Measurements from ENCODE around the gene COL12A1. TPM values are rescaled to one million over a fixed set of nuclear protein-coding genes. Genes with fewer than 3 reads are reported as not detected.
A peak's percentile ranks its signal among the peaks of the same experiment; 100 is the strongest.

Gene COL12A1
- total RNA-seq, 1 experiment from 2014 or later = 1.9 TPM

DNA sequence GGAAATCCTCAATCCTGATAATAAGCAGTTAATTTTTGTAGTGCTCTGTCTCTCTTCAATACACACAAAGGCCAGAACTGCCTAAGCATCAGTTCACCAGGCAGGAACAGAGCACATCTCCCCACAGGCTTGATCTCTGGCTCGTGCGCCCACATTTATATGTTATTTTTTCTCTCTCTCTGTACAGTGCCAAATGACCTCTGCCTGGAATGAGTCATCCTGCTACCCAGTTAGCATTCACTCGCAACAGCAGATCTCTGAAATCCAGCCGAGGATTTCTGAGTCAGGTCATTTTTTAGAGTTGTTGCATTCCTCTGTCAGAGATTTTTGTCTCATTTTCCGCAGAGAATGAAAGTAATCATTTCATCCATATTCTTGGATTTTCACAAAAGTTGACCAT, 107.1 kb downstream of the COL12A1 start:
- no peak for DNase-seq
- Histone ChIP-seq H3K4me3 (ENCODE audit: insufficient read depth, low read depth, low read length) (no peak overlapping the region), H3K36me3 (replicated peaks; ENCODE audit: control insufficient read depth, insufficient read depth, low read length) (no peaks in the 10 kb centered on the region), H3K27me3 (ENCODE audit: control insufficient read depth, insufficient read depth, low read length) (no peaks in the 10 kb centered on the region)

DNA sequence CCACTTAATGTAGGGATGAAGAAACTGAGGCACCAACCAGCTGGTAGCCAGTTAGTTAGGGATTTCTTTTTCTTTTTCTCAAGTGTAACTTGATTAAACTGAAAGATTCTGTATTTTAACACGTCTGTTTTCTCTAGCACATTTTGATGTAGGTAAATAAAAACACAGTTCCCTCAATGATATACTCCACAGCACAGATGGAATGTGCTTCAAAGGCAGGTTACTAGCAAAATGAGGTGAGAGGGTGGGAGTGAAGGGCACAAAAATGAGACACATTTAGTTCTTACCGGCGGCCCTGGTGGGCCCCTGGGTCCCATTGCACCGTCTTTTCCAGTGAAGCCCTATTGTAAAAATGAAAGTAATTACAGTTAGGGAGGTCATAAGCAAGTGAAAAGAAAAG, 108.9 kb downstream of the COL12A1 start:
- Histone ChIP-seq H3K27me3 (ENCODE audit: control insufficient read depth, insufficient read depth, low read length) (no peaks in the 10 kb centered on the region), H3K4me3 (ENCODE audit: insufficient read depth, low read depth, low read length) (no peak overlapping the region), H3K36me3 (replicated peaks; ENCODE audit: control insufficient read depth, insufficient read depth, low read length) (no peaks in the 10 kb centered on the region)
- DNase-seq = peak; percentile 29

GRCh38 chr6:75094614-75095200, 111.1 kb downstream of the COL12A1 start:
- Histone ChIP-seq H3K27me3 (ENCODE audit: control insufficient read depth, insufficient read depth, low read length) (no peaks in the 10 kb centered on the region), H3K36me3 (replicated peaks; ENCODE audit: control insufficient read depth, insufficient read depth, low read length) (no peaks in the 10 kb centered on the region), H3K4me3 (ENCODE audit: insufficient read depth, low read depth, low read length) (no peak overlapping the region)
- DNase-seq = no peak

- no peak for DNase-seq
- H3K4me3 ChIP-seq (ENCODE audit: insufficient read depth, low read depth, low read length) = no peak overlapping the region
- H3K36me3 ChIP-seq (replicated peaks; ENCODE audit: control insufficient read depth, insufficient read depth, low read length) = no peaks in the 10 kb centered on the region
- no peaks in the 10 kb centered on the region for H3K27me3 ChIP-seq (ENCODE audit: control insufficient read depth, insufficient read depth, low read length)
Observed at GRCh38 chr6:75091467-75092190, 114.2 kb downstream of the COL12A1 start.

DNA sequence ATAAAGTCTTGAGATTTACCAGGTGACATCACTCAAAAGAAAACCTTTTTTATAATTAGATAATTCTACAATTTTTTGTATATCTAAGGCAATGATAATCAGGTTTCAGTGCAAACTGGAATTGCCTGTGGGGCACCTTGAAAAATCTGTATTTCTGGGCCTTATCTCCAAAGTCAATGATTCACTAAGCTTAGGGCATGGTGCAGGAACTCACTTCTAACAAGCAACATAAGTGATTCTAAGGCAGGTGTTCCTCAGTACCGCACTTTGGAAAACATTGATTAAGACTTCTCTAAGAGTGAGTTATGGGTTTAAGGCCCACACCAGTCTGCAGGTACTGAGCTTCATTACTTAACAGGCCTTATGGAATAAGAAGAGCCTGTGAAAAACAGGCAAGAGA, 115.3 kb downstream of the COL12A1 start:
- Histone ChIP-seq H3K4me3 (ENCODE audit: insufficient read depth, low read depth, low read length) (no peak overlapping the region), H3K36me3 (replicated peaks; ENCODE audit: control insufficient read depth, insufficient read depth, low read length) (no peaks in the 10 kb centered on the region), H3K27me3 (ENCODE audit: control insufficient read depth, insufficient read depth, low read length) (no peaks in the 10 kb centered on the region)
- no peak for DNase-seq

- peak; percentile 41 for DNase-seq
- Histone ChIP-seq H3K4me3 (ENCODE audit: insufficient read depth, low read depth, low read length) (no peak overlapping the region), H3K27me3 (ENCODE audit: control insufficient read depth, insufficient read depth, low read length) (0 out of 2 replicates have a peak, but pooled peaks cover under 1% of the 10 kb centered on the region), H3K36me3 (replicated peaks; ENCODE audit: control insufficient read depth, insufficient read depth, low read length) (no peaks in the 10 kb centered on the region)
Observed at GRCh38 chr6:75089921-75090320, 115.9 kb downstream of the COL12A1 start.

- no peak for DNase-seq
- H3K36me3 ChIP-seq (replicated peaks; ENCODE audit: control insufficient read depth, insufficient read depth, low read length) = no peaks in the 10 kb centered on the region
Observed at GRCh38 chr6:75089151-75089897, 116.5 kb downstream of the COL12A1 start.

DNA sequence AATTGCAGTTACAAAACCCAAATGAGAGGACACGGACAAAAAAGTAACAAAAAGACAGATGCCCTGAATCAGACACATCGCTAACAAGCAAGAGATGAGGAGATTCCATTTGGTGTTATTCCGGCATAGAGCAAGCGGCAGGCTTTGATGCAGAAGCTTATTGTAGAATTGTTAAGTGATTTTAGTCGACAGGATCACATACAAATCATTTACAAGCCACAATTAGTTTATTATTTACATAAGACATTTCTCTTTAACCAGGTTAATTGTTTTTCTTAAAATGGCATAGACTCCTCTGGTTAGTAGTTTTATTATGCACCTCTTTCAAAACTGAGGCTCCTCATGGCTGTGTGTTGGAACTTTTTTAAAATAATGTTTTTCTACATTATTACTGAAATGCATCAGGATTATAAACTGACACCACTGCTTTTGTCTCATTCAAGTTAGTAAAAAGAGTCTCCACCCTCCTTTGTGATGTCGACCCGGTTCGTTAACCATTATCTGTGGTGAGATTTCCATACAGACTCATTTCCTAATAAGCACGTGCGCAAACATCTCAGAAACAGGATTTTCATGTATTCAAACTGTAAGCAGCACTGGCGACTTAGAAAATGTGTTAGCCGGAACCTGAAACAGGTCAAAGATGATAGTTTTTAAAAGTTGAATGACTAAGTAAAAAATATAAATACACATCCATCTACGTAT, 119.8 kb downstream of the COL12A1 start:
- Histone ChIP-seq H3K36me3 (replicated peaks; ENCODE audit: control insufficient read depth, insufficient read depth, low read length) (no peaks in the 10 kb centered on the region), H3K27me3 (ENCODE audit: control insufficient read depth, insufficient read depth, low read length) (peaks cover 4% of the 10 kb centered on the region; the same call in 1 of the 2 replicates), H3K4me3 (ENCODE audit: insufficient read depth, low read depth, low read length) (no peak overlapping the region)
- DNase-seq = no peak

More at GRCh38 chr6:75089151-75089897, 116.5 kb downstream of the COL12A1 start:
- H3K4me3 ChIP-seq (ENCODE audit: insufficient read depth, low read depth, low read length) = no peak overlapping the region
- peaks cover 4% of the 10 kb centered on the region; the same call in 1 of the 2 replicates for H3K27me3 ChIP-seq (ENCODE audit: control insufficient read depth, insufficient read depth, low read length)

DNA sequence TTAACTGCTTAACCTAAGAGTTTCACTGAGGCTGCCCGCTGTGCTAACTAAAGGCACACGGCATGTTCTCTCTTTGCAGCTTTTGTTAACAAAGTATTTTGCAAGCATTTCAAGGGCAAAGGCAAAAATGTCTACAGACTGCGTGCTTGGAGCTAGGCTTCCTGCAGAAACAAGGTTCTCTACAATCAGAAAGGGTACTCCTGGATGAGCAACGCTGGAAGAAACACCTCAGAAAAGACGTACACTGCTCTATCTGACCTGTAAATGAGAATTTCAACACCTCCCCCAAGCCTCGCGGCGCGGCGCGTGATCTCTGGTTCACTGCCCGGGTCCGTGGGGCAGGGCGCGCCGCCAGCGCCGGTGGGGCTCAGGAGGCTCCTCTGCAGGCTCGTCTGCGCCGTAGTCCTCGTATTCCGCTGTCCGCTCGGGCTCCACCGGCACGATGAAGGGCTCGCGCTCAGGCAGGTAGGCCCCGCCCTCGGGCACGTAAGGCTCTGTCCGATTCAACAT, 120.9 kb downstream of the COL12A1 start:
- H3K4me3 ChIP-seq (ENCODE audit: insufficient read depth, low read depth, low read length) = peak overlapping the region; percentile 41
- peaks cover 4% of the 10 kb centered on the region; the same call in 1 of the 2 replicates for H3K27me3 ChIP-seq (ENCODE audit: control insufficient read depth, insufficient read depth, low read length)
- peak; percentile 78 for DNase-seq
- H3K36me3 ChIP-seq (replicated peaks; ENCODE audit: control insufficient read depth, insufficient read depth, low read length) = no peaks in the 10 kb centered on the region

DNA sequence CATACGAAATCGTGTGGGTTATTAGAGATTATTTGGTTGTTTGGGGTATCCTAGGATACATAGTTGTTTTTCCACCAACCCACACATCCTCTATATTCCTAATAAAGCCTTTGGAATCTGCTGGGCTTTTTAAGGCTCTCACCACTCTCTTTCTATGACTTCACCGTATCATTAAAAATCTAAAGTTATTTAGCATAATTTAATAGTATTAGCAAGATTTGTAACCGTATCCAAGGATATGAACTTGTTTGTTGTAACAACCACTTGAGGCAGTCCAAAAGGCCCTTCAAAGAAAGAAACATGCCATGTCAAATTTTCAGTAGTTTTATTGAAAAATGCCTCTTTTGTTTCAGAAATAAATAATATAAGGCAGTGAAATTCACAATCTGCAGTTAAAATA, 121.8 kb downstream of the COL12A1 start:
- no peak for DNase-seq

DNA sequence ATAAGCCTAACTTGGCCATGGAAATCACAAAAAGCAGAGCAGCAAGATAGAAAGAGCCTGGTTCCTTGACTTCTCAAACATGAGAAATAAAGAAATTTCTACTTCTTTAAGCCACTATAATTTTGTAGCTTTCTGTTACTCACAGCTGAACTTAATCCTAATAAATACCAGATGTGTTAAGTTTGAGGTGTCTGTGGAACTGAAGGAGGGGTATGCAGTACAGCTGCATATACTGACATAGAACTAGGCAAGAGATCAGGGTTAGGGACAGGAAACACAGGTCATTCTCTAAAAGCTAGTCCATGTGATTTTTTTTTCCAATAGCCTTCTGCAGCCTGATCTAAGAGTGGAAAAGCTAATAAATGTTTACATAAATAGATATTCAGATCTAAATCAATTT, 123.9 kb downstream of the COL12A1 start:
- no peaks in the 10 kb centered on the region for H3K36me3 ChIP-seq (replicated peaks; ENCODE audit: control insufficient read depth, insufficient read depth, low read length)
- DNase-seq = no peak
- no peak overlapping the region for H3K4me3 ChIP-seq (ENCODE audit: insufficient read depth, low read depth, low read length)
- peaks cover 4% of the 10 kb centered on the region; the same call in 1 of the 2 replicates for H3K27me3 ChIP-seq (ENCODE audit: control insufficient read depth, insufficient read depth, low read length)

More for the DNA sequence above, 121.8 kb downstream of the COL12A1 start:
- Histone ChIP-seq H3K4me3 (ENCODE audit: insufficient read depth, low read depth, low read length) (no peak overlapping the region), H3K27me3 (ENCODE audit: control insufficient read depth, insufficient read depth, low read length) (peaks cover 4% of the 10 kb centered on the region; the same call in 1 of the 2 replicates), H3K36me3 (replicated peaks; ENCODE audit: control insufficient read depth, insufficient read depth, low read length) (no peaks in the 10 kb centered on the region)

GRCh38 chr6:75081047-75081446, 124.8 kb downstream of the COL12A1 start:
- Histone ChIP-seq H3K36me3 (replicated peaks; ENCODE audit: control insufficient read depth, insufficient read depth, low read length) (no peaks in the 10 kb centered on the region), H3K27me3 (ENCODE audit: control insufficient read depth, insufficient read depth, low read length) (peaks cover 4% of the 10 kb centered on the region; the same call in 1 of the 2 replicates), H3K4me3 (ENCODE audit: insufficient read depth, low read depth, low read length) (no peak overlapping the region)
- DNase-seq = no peak

DNA sequence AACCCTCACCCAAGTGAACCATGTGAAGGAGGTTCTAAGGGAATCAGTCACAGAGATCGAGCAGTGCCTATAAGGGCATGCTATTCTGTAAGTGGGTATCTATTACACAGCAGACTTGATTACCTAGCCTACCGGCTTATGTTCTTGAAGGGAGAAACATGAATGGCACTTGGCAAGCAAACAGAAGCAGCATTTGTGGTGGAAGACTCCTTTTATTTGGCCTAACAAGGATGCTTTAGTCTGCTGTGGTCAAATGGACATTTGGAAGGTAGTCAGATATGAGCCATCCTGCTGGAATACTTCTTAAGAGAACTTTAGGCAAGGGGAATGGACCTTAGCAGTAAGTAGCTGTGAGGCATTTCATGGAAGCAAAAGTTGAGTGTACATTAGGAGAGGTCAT, 126.3 kb downstream of the COL12A1 start:
- H3K27me3 ChIP-seq (ENCODE audit: control insufficient read depth, insufficient read depth, low read length) = no peaks in the 10 kb centered on the region; the same call in 1 of the 2 replicates

DNA sequence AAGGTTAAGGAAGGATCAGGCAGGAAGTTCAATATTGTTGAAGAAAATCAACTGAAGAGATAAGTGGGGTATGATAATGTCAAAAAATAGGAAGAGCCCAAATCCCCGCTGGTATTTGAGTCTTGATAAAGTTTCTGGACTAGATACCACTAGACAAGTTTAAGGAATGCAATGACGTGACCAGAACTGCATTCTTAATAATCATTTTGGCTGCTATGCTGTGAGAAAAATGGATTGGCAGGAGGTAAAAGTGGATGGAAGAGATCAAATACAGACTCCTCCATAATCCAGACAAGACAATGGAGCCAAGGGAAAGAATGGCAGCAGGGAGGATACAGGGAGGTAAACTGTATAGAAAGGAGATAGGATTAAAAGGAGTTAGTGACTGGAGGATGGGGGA, 128.2 kb downstream of the COL12A1 start:
- no peak for DNase-seq

More for the DNA sequence above, 126.3 kb downstream of the COL12A1 start:
- Histone ChIP-seq H3K4me3 (ENCODE audit: insufficient read depth, low read depth, low read length) (no peak overlapping the region), H3K36me3 (replicated peaks; ENCODE audit: control insufficient read depth, insufficient read depth, low read length) (no peaks in the 10 kb centered on the region)
- DNase-seq = no peak

More for the DNA sequence above, 128.2 kb downstream of the COL12A1 start:
- Histone ChIP-seq H3K4me3 (ENCODE audit: insufficient read depth, low read depth, low read length) (no peak overlapping the region), H3K27me3 (ENCODE audit: control insufficient read depth, insufficient read depth, low read length) (no peaks in the 10 kb centered on the region), H3K36me3 (replicated peaks; ENCODE audit: control insufficient read depth, insufficient read depth, low read length) (no peaks in the 10 kb centered on the region)
